ENCODE measurements around the gene CSNK2A2. TPM values are rescaled to one million over a fixed set of nuclear protein-coding genes. Genes with fewer than 3 reads are reported as not detected.

CSNK2A2 gene
- total and polyA plus RNA-seq, 2 experiments from 2014 or later: 44.7 to 102 TPM

DNA sequence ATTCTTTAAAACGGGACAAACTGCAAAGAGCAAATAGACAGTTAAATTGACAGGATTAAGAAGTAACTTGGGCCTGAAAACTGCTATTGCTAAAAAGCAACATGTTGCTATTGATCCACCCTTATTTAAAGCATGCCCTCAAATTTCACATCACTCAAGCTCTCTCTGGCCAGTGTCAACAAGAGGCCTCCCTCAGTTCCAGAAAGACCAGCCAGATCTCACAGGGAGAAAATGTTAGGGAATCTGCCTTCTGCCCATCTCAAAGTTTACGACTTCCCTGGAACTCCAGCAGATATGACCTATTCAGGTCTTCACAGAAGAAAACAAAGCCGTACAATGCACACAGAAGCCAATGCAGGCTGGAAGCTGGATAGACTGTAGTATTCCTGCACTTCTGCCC lies 77.7 kb downstream of the CSNK2A2 start:
- H3K4me1 ChIP-seq (ENCODE audit: insufficient read depth): peaks cover 5% of the 10 kb centered on the region
- Mint-ChIP-seq H3K27ac (no peak overlapping the region), H3K9me3 (no peaks in the 10 kb centered on the region), H3K27me3 (ENCODE audit: insufficient read depth, low read depth, poor library complexity) (peaks cover 4% of the 10 kb centered on the region), H3K36me3 (ENCODE audit: low read depth) (peaks cover 15% of the 10 kb centered on the region), H3K4me1 (peaks cover 17% of the 10 kb centered on the region), H3K4me3 (no peak overlapping the region)
- no peak overlapping the region for H2AFZ ChIP-seq
- ATAC-seq (no peak), DNase-seq (ENCODE audit: low spot score) (no peak)
- no peak overlapping the region for H3K4me2 ChIP-seq
- peaks cover 83% of the 10 kb centered on the region for H3K79me2 ChIP-seq (replicated peaks; ENCODE audit: insufficient read depth)
- H3K4me3 ChIP-seq: no peak overlapping the region
- TF ChIP-seq CREB1 (CRISPR knock-in tag; IDR thresholded peaks at IDR 0.05; ENCODE audit: low read depth) (no peak), ZNF114 (CRISPR knock-in tag; IDR thresholded peaks at IDR 0.05) (no peak), NANOG (IDR thresholded peaks at IDR 0.05; ENCODE audit: borderline replicate concordance) (no peak), JUNB (IDR thresholded peaks at IDR 0.05; ENCODE audit: unreplicated experiment) (no peak), EZH2phosphoT487 (IDR thresholded peaks at IDR 0.05; ENCODE audit: unreplicated experiment) (no peak), POLR2AphosphoS5 (IDR thresholded peaks at IDR 0.05; ENCODE audit: low read depth) (no peak), STAT1 (IDR thresholded peaks at IDR 0.05; ENCODE audit: unreplicated experiment) (no peak), EZH2 (IDR thresholded peaks at IDR 0.05; ENCODE audit: low read depth, unreplicated experiment) (no peak), ZNF331 (CRISPR knock-in tag; IDR thresholded peaks at IDR 0.05; ENCODE audit: low read depth) (no peak)
- TF ChIP-seq, protein P1, sequence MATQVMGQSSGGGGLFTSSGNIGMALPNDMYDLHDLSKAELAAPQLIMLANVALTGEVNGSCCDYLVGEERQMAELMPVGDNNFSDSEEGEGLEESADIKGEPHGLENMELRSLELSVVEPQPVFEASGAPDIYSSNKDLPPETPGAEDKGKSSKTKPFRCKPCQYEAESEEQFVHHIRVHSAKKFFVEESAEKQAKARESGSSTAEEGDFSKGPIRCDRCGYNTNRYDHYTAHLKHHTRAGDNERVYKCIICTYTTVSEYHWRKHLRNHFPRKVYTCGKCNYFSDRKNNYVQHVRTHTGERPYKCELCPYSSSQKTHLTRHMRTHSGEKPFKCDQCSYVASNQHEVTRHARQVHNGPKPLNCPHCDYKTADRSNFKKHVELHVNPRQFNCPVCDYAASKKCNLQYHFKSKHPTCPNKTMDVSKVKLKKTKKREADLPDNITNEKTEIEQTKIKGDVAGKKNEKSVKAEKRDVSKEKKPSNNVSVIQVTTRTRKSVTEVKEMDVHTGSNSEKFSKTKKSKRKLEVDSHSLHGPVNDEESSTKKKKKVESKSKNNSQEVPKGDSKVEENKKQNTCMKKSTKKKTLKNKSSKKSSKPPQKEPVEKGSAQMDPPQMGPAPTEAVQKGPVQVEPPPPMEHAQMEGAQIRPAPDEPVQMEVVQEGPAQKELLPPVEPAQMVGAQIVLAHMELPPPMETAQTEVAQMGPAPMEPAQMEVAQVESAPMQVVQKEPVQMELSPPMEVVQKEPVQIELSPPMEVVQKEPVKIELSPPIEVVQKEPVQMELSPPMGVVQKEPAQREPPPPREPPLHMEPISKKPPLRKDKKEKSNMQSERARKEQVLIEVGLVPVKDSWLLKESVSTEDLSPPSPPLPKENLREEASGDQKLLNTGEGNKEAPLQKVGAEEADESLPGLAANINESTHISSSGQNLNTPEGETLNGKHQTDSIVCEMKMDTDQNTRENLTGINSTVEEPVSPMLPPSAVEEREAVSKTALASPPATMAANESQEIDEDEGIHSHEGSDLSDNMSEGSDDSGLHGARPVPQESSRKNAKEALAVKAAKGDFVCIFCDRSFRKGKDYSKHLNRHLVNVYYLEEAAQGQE (IDR thresholded peaks at IDR 0.05; ENCODE audit: unreplicated experiment): no peak
- TF ChIP-seq, protein P2, sequence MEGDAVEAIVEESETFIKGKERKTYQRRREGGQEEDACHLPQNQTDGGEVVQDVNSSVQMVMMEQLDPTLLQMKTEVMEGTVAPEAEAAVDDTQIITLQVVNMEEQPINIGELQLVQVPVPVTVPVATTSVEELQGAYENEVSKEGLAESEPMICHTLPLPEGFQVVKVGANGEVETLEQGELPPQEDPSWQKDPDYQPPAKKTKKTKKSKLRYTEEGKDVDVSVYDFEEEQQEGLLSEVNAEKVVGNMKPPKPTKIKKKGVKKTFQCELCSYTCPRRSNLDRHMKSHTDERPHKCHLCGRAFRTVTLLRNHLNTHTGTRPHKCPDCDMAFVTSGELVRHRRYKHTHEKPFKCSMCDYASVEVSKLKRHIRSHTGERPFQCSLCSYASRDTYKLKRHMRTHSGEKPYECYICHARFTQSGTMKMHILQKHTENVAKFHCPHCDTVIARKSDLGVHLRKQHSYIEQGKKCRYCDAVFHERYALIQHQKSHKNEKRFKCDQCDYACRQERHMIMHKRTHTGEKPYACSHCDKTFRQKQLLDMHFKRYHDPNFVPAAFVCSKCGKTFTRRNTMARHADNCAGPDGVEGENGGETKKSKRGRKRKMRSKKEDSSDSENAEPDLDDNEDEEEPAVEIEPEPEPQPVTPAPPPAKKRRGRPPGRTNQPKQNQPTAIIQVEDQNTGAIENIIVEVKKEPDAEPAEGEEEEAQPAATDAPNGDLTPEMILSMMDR (conservative IDR thresholded peaks at IDR 0.05; ENCODE audit: low read depth in 2 of 2): no peak
- TF ChIP-seq, protein P3, sequence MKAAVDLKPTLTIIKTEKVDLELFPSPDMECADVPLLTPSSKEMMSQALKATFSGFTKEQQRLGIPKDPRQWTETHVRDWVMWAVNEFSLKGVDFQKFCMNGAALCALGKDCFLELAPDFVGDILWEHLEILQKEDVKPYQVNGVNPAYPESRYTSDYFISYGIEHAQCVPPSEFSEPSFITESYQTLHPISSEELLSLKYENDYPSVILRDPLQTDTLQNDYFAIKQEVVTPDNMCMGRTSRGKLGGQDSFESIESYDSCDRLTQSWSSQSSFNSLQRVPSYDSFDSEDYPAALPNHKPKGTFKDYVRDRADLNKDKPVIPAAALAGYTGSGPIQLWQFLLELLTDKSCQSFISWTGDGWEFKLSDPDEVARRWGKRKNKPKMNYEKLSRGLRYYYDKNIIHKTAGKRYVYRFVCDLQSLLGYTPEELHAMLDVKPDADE (IDR thresholded peaks at IDR 0.05): no peak
- TF ChIP-seq, protein P4, sequence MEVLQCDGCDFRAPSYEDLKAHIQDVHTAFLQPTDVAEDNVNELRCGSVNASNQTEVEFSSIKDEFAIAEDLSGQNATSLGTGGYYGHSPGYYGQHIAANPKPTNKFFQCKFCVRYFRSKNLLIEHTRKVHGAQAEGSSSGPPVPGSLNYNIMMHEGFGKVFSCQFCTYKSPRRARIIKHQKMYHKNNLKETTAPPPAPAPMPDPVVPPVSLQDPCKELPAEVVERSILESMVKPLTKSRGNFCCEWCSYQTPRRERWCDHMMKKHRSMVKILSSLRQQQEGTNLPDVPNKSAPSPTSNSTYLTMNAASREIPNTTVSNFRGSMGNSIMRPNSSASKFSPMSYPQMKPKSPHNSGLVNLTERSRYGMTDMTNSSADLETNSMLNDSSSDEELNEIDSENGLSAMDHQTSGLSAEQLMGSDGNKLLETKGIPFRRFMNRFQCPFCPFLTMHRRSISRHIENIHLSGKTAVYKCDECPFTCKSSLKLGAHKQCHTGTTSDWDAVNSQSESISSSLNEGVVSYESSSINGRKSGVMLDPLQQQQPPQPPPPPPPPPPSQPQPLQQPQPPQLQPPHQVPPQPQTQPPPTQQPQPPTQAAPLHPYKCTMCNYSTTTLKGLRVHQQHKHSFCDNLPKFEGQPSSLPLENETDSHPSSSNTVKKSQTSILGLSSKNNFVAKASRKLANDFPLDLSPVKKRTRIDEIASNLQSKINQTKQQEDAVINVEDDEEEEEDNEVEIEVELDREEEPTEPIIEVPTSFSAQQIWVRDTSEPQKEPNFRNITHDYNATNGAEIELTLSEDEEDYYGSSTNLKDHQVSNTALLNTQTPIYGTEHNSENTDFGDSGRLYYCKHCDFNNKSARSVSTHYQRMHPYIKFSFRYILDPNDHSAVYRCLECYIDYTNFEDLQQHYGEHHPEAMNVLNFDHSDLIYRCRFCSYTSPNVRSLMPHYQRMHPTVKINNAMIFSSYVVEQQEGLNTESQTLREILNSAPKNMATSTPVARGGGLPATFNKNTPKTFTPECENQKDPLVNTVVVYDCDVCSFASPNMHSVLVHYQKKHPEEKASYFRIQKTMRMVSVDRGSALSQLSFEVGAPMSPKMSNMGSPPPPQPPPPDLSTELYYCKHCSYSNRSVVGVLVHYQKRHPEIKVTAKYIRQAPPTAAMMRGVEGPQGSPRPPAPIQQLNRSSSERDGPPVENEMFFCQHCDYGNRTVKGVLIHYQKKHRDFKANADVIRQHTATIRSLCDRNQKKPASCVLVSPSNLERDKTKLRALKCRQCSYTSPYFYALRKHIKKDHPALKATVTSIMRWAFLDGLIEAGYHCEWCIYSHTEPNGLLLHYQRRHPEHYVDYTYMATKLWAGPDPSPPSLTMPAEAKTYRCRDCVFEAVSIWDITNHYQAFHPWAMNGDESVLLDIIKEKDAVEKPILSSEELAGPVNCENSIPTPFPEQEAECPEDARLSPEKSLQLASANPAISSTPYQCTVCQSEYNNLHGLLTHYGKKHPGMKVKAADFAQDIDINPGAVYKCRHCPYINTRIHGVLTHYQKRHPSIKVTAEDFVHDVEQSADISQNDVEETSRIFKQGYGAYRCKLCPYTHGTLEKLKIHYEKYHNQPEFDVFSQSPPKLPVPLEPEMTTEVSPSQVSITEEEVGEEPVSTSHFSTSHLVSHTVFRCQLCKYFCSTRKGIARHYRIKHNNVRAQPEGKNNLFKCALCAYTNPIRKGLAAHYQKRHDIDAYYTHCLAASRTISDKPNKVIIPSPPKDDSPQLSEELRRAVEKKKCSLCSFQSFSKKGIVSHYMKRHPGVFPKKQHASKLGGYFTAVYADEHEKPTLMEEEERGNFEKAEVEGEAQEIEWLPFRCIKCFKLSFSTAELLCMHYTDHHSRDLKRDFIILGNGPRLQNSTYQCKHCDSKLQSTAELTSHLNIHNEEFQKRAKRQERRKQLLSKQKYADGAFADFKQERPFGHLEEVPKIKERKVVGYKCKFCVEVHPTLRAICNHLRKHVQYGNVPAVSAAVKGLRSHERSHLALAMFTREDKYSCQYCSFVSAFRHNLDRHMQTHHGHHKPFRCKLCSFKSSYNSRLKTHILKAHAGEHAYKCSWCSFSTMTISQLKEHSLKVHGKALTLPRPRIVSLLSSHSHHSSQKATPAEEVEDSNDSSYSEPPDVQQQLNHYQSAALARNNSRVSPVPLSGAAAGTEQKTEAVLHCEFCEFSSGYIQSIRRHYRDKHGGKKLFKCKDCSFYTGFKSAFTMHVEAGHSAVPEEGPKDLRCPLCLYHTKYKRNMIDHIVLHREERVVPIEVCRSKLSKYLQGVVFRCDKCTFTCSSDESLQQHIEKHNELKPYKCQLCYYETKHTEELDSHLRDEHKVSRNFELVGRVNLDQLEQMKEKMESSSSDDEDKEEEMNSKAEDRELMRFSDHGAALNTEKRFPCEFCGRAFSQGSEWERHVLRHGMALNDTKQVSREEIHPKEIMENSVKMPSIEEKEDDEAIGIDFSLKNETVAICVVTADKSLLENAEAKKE (CRISPR knock-in tag; IDR thresholded peaks at IDR 0.05): no peak
- H3K9me2 ChIP-seq (ENCODE audit: insufficient read depth): no peaks in the 10 kb centered on the region
- H3K27ac ChIP-seq (ENCODE audit: low read depth): no peak overlapping the region
- peaks cover 13% of the 10 kb centered on the region for H3K36me3 ChIP-seq (ENCODE audit: insufficient read depth)
- no peaks in the 10 kb centered on the region for H3K27me3 ChIP-seq (ENCODE audit: insufficient read depth)
- no peaks in the 10 kb centered on the region for H3F3A ChIP-seq (replicated peaks; ENCODE audit: low read depth)
- peaks cover 58% of the 10 kb centered on the region for H4K20me1 ChIP-seq (replicated peaks; ENCODE audit: insufficient read depth)
